ENCODE results near the gene TSHZ1. TPM values are rescaled to one million over a fixed set of nuclear protein-coding genes. Genes with fewer than 3 reads are reported as not detected.

TSHZ1 gene
- total RNA-seq, 4 donors from 2014 or later = 16.3 to 34.8 (median 29.8) TPM

- peak overlapping the region; percentile 88 to 95 (median 90) for H3K27ac ChIP-seq
- no peak for TF ChIP-seq EP300 (IDR thresholded peaks at IDR 0.05; ENCODE audit: low read depth)
- no peak for TF ChIP-seq CTCF (IDR thresholded peaks at IDR 0.05)
- TF ChIP-seq POLR2A (IDR thresholded peaks at IDR 0.05) = no peak
- TF ChIP-seq POLR2AphosphoS5 (IDR thresholded peaks at IDR 0.05) = no peak
- 1% methylated on average over 40 of the region's 66 CpGs; no CpG with 5 or more reads in 1 of the 2 donors for WGBS, 2 donors (ENCODE audit: low coverage in 1 of 2)
- no peaks in the 10 kb centered on the region for H3K36me3 ChIP-seq
- no peaks in the 10 kb centered on the region for H3K9me3 ChIP-seq
- intact Hi-C loops (cut with DNase I; ENCODE audit: low total_unique reads) = loop anchor here (10.0 kb wide), 1 partner anchor 263 kb away; no protein-coding TSS in a partner anchor
- in situ Hi-C loops (cut with MboI; ENCODE audit: low pct_ligation_motif_present in 1 of 4, low pct_unique_long_range_greater_than_20kb in 1 of 4, low sequenced_read_pairs in 3 of 4) = loop anchor here in 1 of 4 donors (25.0 kb wide), 1 partner anchor 724 kb away; the partner anchor contains the start of gene CNDP2
- peak overlapping the region; percentile 71 to 82 (median 77) for H3K4me3 ChIP-seq
- H3K4me1 ChIP-seq = peaks cover 19 to 59% (median 56%) of the 10 kb centered on the region in 4 donors
- no peak for DNase-seq
- no peaks in the 10 kb centered on the region for H3K27me3 ChIP-seq
These were observed 992 bp downstream of the TSHZ1 start for GRCh38 chr18:75211626-75211952.

GRCh38 chr18:75211953-75212750 is 1.6 kb downstream of the TSHZ1 start:
- in situ Hi-C loops (cut with MboI; ENCODE audit: low pct_ligation_motif_present in 1 of 4, low pct_unique_long_range_greater_than_20kb in 1 of 4, low sequenced_read_pairs in 3 of 4) = loop anchor here in 1 of 4 donors (25.0 kb wide), 1 partner anchor 725 kb away; the partner anchor contains the start of gene CNDP2
- no peaks in the 10 kb centered on the region for H3K9me3 ChIP-seq
- peaks cover 15 to 59% (median 57%) of the 10 kb centered on the region in 4 donors for H3K4me1 ChIP-seq
- WGBS, 2 donors (ENCODE audit: low coverage in 1 of 2) = 5 to 36% methylated on average over 3 to 31 of the region's 38 CpGs
- H3K27ac ChIP-seq = peak overlapping the region; percentile 88 to 95 (median 90)
- TF ChIP-seq POLR2AphosphoS5 (IDR thresholded peaks at IDR 0.05) (peak in 2 of 3 donors; percentile 32 to 54), POLR2A (IDR thresholded peaks at IDR 0.05) (peak; percentile 37), EP300 (IDR thresholded peaks at IDR 0.05; ENCODE audit: low read depth) (no peak), CTCF (IDR thresholded peaks at IDR 0.05) (no peak)
- no peaks in the 10 kb centered on the region for H3K36me3 ChIP-seq
- H3K27me3 ChIP-seq = no peaks in the 10 kb centered on the region
- peak overlapping the region; percentile 71 to 82 (median 77) for H3K4me3 ChIP-seq
- DNase-seq = peak; percentile 39
- intact Hi-C loops (cut with DNase I; ENCODE audit: low total_unique reads) = loop anchor here (10.0 kb wide), 1 partner anchor 263 kb away; no protein-coding TSS in a partner anchor

DNA sequence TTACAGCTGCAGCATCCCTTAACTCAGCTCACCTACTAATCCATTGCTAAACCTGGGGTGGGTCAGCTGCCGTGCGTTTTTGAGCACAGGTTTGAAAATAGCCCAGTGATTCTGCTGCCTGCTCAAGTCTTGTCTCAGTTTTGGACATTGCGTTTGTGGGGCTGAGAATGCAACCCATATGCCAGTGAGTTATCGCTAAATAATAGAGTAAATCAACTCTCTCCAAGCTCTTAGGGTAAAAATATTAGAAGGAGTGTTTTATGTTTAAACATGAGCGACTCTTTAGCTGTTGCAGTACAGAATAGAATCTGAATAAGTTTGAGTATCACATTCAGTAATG is 2.1 kb downstream of the TSHZ1 start:
- Histone ChIP-seq H3K36me3 (no peaks in the 10 kb centered on the region), H3K4me1 (peaks cover 15 to 61% (median 57%) of the 10 kb centered on the region in 4 donors), H3K9me3 (no peaks in the 10 kb centered on the region), H3K27ac (peak overlapping the region; percentile 88 to 95 (median 90)), H3K27me3 (no peaks in the 10 kb centered on the region), H3K4me3 (peak overlapping the region in 3 of 4 donors; percentile 71 to 82 (median 76))
- intact Hi-C loops (cut with DNase I; ENCODE audit: low total_unique reads) (loop anchor here (10.0 kb wide), 1 partner anchor 262 kb away; no protein-coding TSS in a partner anchor), in situ Hi-C loops (cut with MboI; ENCODE audit: low pct_ligation_motif_present in 1 of 4, low pct_unique_long_range_greater_than_20kb in 1 of 4, low sequenced_read_pairs in 3 of 4) (loop anchor here in 1 of 4 donors (25.0 kb wide), 1 partner anchor 725 kb away; the partner anchor contains the start of gene CNDP2)
- WGBS, 2 donors (ENCODE audit: low coverage in 1 of 2) = 35% methylated on average over 4 to 5 of the region's 5 CpGs
- TF ChIP-seq CTCF (IDR thresholded peaks at IDR 0.05) (no peak), POLR2A (IDR thresholded peaks at IDR 0.05) (no peak), EP300 (IDR thresholded peaks at IDR 0.05; ENCODE audit: low read depth) (no peak), POLR2AphosphoS5 (IDR thresholded peaks at IDR 0.05) (no peak)
- DNase-seq = no peak

DNA sequence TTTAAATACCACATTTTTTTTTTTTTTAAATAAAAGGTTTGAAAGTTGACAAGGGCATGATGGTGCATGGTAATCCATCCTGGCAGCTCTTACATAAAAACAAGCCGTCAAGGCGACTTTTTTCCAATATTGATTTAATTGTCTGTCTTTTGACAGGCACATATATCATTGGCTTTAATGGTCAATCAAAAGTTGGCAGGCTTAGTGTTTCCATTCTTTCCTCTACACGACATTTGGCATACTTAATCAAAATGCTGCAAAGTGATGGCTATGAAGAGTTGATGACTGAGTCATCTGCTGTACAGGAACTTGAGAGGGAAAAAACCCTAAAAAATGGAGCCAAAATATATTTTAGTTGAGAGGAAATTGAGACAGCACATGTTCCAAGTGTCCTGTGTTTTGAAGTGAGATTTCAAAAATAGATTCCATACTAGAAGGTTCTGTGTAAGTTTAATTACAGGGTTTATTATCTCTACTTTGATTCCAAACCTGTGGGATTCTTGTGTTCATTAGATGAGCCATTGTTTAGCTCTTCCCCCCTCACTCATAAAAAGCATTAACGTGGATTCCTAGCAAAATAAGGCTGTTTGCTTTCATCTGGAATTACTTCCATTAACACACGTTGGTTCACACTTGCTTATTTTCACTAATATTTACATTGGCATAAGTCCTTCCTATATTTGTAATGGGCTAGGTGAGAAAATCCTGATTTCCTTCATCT is 3.2 kb downstream of the TSHZ1 start:
- in situ Hi-C loops (cut with MboI; ENCODE audit: low pct_ligation_motif_present in 1 of 4, low pct_unique_long_range_greater_than_20kb in 1 of 4, low sequenced_read_pairs in 3 of 4) = loop anchor here in 1 of 4 donors (25.0 kb wide), 1 partner anchor 726 kb away; the partner anchor contains the start of gene CNDP2
- WGBS, 2 donors (ENCODE audit: low coverage in 1 of 2) = 27 to 32% methylated on average over 5 of the region's 5 CpGs
- Histone ChIP-seq H3K9me3 (no peaks in the 10 kb centered on the region), H3K27ac (peak overlapping the region; percentile 88 to 95 (median 90)), H3K36me3 (no peaks in the 10 kb centered on the region), H3K4me1 (peaks cover 19 to 72% (median 64%) of the 10 kb centered on the region in 4 donors), H3K4me3 (peak overlapping the region in 1 of 4 donors; percentile 71), H3K27me3 (no peaks in the 10 kb centered on the region)
- no peak for TF ChIP-seq CTCF (IDR thresholded peaks at IDR 0.05)
- no peak for TF ChIP-seq POLR2A (IDR thresholded peaks at IDR 0.05)
- no peak for TF ChIP-seq EP300 (IDR thresholded peaks at IDR 0.05; ENCODE audit: low read depth)
- peak in 2 of 3 donors; percentile 34 to 44 for TF ChIP-seq POLR2AphosphoS5 (IDR thresholded peaks at IDR 0.05)
- intact Hi-C loops (cut with DNase I; ENCODE audit: low total_unique reads) = loop anchor here (10.0 kb wide), 1 partner anchor 261 kb away; no protein-coding TSS in a partner anchor
- no peak for DNase-seq
